ENCODE measurements around the gene C2CD2L. TPM values are rescaled to one million over a fixed set of nuclear protein-coding genes. Genes with fewer than 3 reads are reported as not detected.
"Not testable (repeated sequence)": the region's sequence is repeated elsewhere in the genome, so short reads cannot be mapped to it uniquely, and the experiment has no call there.

C2CD2L gene
- total RNA-seq, 4 donors from 2014 or later = 10.0 to 30.7 (median 18.7) TPM

DNA sequence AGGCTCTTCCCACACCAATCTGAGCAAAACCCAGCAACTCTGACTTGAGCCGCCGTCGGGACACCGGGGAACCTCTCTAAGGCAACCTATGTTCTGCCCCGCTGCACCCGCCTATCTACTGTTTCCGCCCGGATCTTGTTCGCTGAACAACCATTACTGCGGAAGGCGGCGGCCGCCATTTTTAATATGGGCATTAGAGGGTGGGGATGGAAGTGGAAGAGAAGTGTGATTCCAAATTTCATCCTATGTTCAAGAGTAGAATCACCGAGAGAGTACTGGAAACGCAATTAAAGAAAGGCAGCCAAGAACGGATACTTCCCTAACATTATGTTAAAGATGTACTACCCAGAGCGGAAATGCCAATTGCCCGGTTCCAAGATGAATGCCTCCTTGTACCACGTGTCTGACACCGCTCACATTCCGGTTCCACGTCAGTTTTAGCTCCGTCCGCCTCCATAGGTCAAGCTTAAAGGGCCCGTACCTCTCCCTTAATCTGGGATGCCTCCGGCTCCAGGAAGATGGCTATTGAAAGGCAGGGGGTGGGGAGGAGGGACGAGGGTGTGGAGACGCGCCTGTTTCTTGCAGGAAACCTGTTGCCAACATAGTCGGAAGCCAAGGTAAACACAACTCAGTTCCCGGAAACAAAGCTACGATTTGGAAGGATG, 5.3 kb upstream of the C2CD2L start, which contains the start of gene DPAGT1:
TSS of gene DPAGT1 (minus strand) at position 95 of the 665 bp plus-strand sequence. CDS start 198 bp downstream, outside the sequence.
- Histone ChIP-seq H3K4me3 (peak within 1 kb of the TSS; percentile 74 to 90 (median 79)), H3K36me3 (peaks cover 0 to 22% of the 10 kb centered on the region in 2 donors), H3K27ac (peak within 1 kb of the TSS; percentile 88 to 93 (median 90)), H3K27me3 (no peaks in the 10 kb centered on the region), H3K9me3 (no peaks in the 10 kb centered on the region), H3K4me1 (peaks cover 24 to 31% of the 10 kb centered on the region in 2 donors)
- DNase-seq = peak; percentile 90 to 91
- intact Hi-C loops (cut with DNase I; ENCODE audit: low total_unique reads) = loop anchor here (5.0 kb wide), 1 partner anchor 235 kb away; no protein-coding TSS in a partner anchor
- TF ChIP-seq POLR2A (IDR thresholded peaks at IDR 0.05) = peak; percentile 19 to 43
- TF ChIP-seq, protein P1, sequence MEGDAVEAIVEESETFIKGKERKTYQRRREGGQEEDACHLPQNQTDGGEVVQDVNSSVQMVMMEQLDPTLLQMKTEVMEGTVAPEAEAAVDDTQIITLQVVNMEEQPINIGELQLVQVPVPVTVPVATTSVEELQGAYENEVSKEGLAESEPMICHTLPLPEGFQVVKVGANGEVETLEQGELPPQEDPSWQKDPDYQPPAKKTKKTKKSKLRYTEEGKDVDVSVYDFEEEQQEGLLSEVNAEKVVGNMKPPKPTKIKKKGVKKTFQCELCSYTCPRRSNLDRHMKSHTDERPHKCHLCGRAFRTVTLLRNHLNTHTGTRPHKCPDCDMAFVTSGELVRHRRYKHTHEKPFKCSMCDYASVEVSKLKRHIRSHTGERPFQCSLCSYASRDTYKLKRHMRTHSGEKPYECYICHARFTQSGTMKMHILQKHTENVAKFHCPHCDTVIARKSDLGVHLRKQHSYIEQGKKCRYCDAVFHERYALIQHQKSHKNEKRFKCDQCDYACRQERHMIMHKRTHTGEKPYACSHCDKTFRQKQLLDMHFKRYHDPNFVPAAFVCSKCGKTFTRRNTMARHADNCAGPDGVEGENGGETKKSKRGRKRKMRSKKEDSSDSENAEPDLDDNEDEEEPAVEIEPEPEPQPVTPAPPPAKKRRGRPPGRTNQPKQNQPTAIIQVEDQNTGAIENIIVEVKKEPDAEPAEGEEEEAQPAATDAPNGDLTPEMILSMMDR (IDR thresholded peaks at IDR 0.05 in 4 of 5, conservative IDR thresholded peaks at IDR 0.05 in 1 of 5) = peak in 1 of 5 experiments; percentile 29
- ATAC-seq = peak; percentile 97 to 98
- in situ Hi-C loops (cut with MboI; ENCODE audit: low sequenced_read_pairs in 4 of 4) = no loop called here

DNA sequence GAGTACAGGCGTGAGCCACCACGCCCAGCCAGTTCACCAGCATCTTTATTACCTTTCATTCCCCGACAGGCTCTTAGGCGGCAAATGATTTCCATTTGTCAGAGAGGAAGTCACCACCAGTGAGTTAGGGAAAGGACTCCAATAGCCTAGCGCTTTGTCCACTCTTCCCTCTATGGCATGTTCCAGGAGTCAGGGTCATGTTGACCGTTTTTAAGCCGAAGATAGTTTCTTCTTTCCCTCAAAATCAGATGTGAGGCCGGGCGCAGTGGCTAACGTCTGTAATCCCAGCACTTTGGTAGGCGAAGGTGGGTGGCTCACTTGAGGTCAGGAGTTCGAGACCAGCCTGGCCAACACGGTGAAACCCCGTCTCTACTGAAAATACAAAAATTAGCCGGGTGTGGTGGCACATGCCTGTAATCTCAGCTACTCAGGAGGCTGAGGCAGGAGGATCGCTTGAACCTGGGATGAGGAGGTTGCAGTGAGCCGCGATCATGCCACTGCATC, 3.9 kb upstream of the C2CD2L start:
- ATAC-seq; H3K27me3 ChIP-seq; DNase-seq; in situ Hi-C loops (cut with MboI; ENCODE audit: low sequenced_read_pairs in 4 of 4); H3K36me3 ChIP-seq; H3K9me3 ChIP-seq: not testable (repeated sequence)
- peak overlapping the region; percentile 88 to 93 (median 90) for H3K27ac ChIP-seq
- intact Hi-C loops (cut with DNase I; ENCODE audit: low total_unique reads) = loop anchor here (5.0 kb wide), 1 partner anchor 234 kb away; no protein-coding TSS in a partner anchor
- H3K4me3 ChIP-seq = peak overlapping the region; percentile 74 to 90 (median 79)
- H3K4me1 ChIP-seq = peaks cover 28 to 37% of the 10 kb centered on the region in 2 donors

GRCh38 chr11:119103793-119104192, 3.4 kb upstream of the C2CD2L start:
- DNase-seq = no peak
- in situ Hi-C loops (cut with MboI; ENCODE audit: low sequenced_read_pairs in 4 of 4) = no loop called here
- peaks cover 0 to 3% of the 10 kb centered on the region in 2 donors for H3K36me3 ChIP-seq
- H3K9me3 ChIP-seq = no peaks in the 10 kb centered on the region
- H3K27ac ChIP-seq = peak overlapping the region in 1 of 4 donors; percentile 93
- TF ChIP-seq POLR2A (IDR thresholded peaks at IDR 0.05) = no peak
- TF ChIP-seq, protein P1 (IDR thresholded peaks at IDR 0.05 in 4 of 5, conservative IDR thresholded peaks at IDR 0.05 in 1 of 5) = no peak
- no peaks in the 10 kb centered on the region for H3K27me3 ChIP-seq
- intact Hi-C loops (cut with DNase I; ENCODE audit: low total_unique reads) = loop anchor here (5.0 kb wide), 1 partner anchor 234 kb away; no protein-coding TSS in a partner anchor
- no peak for ATAC-seq
- H3K4me1 ChIP-seq = peaks cover 34 to 43% of the 10 kb centered on the region in 2 donors
- no peak overlapping the region for H3K4me3 ChIP-seq

DNA sequence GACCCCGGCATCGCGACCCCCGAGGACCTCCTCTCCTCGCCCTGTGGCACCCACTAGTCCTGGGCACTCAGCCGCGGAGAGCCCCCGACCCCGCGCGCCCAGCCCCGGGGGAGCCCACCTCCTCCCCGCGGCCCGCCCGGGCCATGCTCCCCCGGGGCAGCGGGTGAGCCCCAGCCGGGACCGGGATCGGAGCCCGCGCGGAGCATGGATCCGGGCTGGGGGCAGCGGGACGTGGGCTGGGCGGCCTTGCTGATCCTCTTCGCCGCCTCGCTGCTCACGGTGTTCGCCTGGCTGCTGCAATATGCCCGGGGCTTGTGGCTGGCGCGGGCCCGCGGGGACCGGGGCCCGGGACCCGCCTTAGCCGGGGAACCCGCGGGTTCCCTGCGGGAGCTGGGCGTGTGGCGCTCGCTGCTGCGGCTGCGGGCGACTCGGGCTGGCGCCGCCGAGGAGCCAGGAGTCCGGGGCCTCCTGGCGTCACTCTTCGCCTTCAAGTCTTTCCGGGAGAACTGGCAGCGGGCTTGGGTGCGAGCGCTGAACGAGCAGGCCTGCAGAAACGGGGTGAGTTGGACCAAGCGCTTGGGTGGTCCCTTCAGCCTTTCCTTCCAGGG, 498 bp downstream of the C2CD2L start:
- intact Hi-C loops (cut with DNase I; ENCODE audit: low total_unique reads) (loop anchor here (1.0 to 5.0 kb wide), 4 partner anchors 14 to 90 kb away; partner anchors contain the start of genes HINFP and VPS11), in situ Hi-C loops (cut with MboI; ENCODE audit: low sequenced_read_pairs in 4 of 4) (no loop called here)
- Histone ChIP-seq H3K4me3 (peak overlapping the region; percentile 77 to 94 (median 83)), H3K27ac (peak overlapping the region; percentile 82 to 88 (median 84)), H3K4me1 (peaks cover 28 to 30% of the 10 kb centered on the region in 2 donors), H3K27me3 (no peaks in the 10 kb centered on the region), H3K9me3 (no peaks in the 10 kb centered on the region), H3K36me3 (peaks cover 0 to 20% of the 10 kb centered on the region in 2 donors)
- TF ChIP-seq, protein P1 (IDR thresholded peaks at IDR 0.05 in 4 of 5, conservative IDR thresholded peaks at IDR 0.05 in 1 of 5) = no peak
- TF ChIP-seq POLR2A (IDR thresholded peaks at IDR 0.05) = no peak
- peak; percentile 43 to 46 for ATAC-seq
- no peak for DNase-seq
